H1 (cell line): ENCODE results near the gene TMEM223. TPM values are rescaled to one million over a fixed set of nuclear protein-coding genes. Genes with fewer than 3 reads are reported as not detected.

Source experiments
- CTCF ChIA-PET: fragments of 300-600 bp; sonication (Branson Sonifier 250); formaldehyde crosslinking; loops from one replicate; lab custom pipeline; 2021; ENCODE audit not compliant: partially characterized antibody; lab: Charles Lee
- POLR2A ChIA-PET: fragments of 300-600 bp; sonication (Branson Sonifier 250); formaldehyde crosslinking; loops from one replicate; lab custom pipeline; 2021; ENCODE audit warnings: inconsistent platforms; ENCODE audit not compliant: partially characterized antibody; lab: Charles Lee
- DNase-seq, 2 experiments: peaks; one replicate each; pipeline versions ENCODE4 v3.0.0 to v3.0.0-alpha.2; 2010 to 2022; ENCODE audit warnings: low spot score in 2 of 2, low read depth in 1 of 2, mixed read lengths in 1 of 2
- FAIRE-seq: peaks from 2 replicates; lab custom pipeline; 2011; peaks lifted over from hg19 to GRCh38; lab: Jason Lieb, UNC
- H2AFZ ChIP-seq: 2 replicates; pipeline ENCODE4 v1.8.1; 2012; ENCODE audit warnings: low read length, inconsistent platforms
- H2AK5ac ChIP-seq: 2 replicates; pipeline ENCODE4 v1.6.1; 2013; ENCODE audit warnings: low read depth, low read length
- H2BK120ac ChIP-seq: replicated peaks from 2 replicates; pipeline ENCODE3; 2013; ENCODE audit warnings: low read depth, low read length, inconsistent platforms
- H2BK12ac ChIP-seq: 2 replicates; pipeline ENCODE4 v1.6.1; 2013; ENCODE audit warnings: low read depth, low read length
- H2BK15ac ChIP-seq: 2 replicates; pipeline ENCODE4 v1.6.1; 2013; ENCODE audit warnings: low read length
- H2BK20ac ChIP-seq: 2 replicates; pipeline ENCODE4 v1.6.1; 2013; ENCODE audit warnings: low read length
- H2BK5ac ChIP-seq: 2 replicates; pipeline ENCODE4 v1.6.1; 2013; ENCODE audit warnings: low read depth, low read length
- H3K14ac ChIP-seq: 2 replicates; pipeline ENCODE4 v1.6.1; 2013; ENCODE audit warnings: inconsistent platforms; ENCODE audit not compliant: insufficient read length
- H3K18ac ChIP-seq: 2 replicates; pipeline ENCODE4 v1.6.1; 2013; ENCODE audit warnings: low read length; ENCODE audit errors: extremely low read depth
- H3K23ac ChIP-seq: 2 replicates; pipeline ENCODE4 v1.6.1; 2013; ENCODE audit warnings: inconsistent platforms; ENCODE audit not compliant: insufficient read length
- H3K23me2 ChIP-seq: 2 replicates; pipeline ENCODE4 v1.6.1; 2013; ENCODE audit warnings: low read depth, low read length
- H3K27ac ChIP-seq: 2 replicates; pipeline ENCODE4 v1.6.1; 2011; ENCODE audit warnings: low read depth, low read length, inconsistent platforms
- H3K27me3 ChIP-seq, 4 experiments: replicated peaks in 1 of 4; 1 replicate in 1 of 4; 2 replicates in 3 of 4; pipeline versions ENCODE4 v1.6.1 to v1.8.1; 2011 to 2013; ENCODE audit warnings: low read length in 3 of 4, mild to moderate bottlenecking in 3 of 4, inconsistent platforms in 2 of 4, mixed read lengths in 2 of 4, moderate library complexity in 1 of 4; ENCODE audit not compliant: control insufficient read depth in 3 of 4, insufficient read depth in 3 of 4; ENCODE audit errors: extremely low read depth in 1 of 4
- H3K36me3 ChIP-seq, 4 experiments: 2 replicates each; pipeline versions ENCODE4 v1.6.1 to v1.8.1; 2011 to 2013; ENCODE audit warnings: mild to moderate bottlenecking in 4 of 4, low read length in 3 of 4, moderate library complexity in 2 of 4, control low read depth in 1 of 4, inconsistent platforms in 1 of 4; ENCODE audit not compliant: insufficient read depth in 4 of 4, control insufficient read depth in 2 of 4
- H3K4ac ChIP-seq: replicated peaks from 2 replicates; pipeline ENCODE3; 2013; ENCODE audit warnings: low read length, low read depth, mixed read lengths, inconsistent platforms; ENCODE audit not compliant: insufficient read length
- H3K4me1 ChIP-seq, 4 experiments: replicated peaks in 1 of 4; 1 replicate in 1 of 4; 2 replicates in 3 of 4; pipeline versions ENCODE4 v1.6.1 to v1.8.1; 2011 to 2013; ENCODE audit warnings: low read length in 3 of 4, inconsistent platforms in 2 of 4, mixed read lengths in 1 of 4; ENCODE audit not compliant: insufficient read depth in 4 of 4, control insufficient read depth in 3 of 4
- H3K4me2 ChIP-seq, 2 experiments: 2 replicates each; pipeline versions ENCODE4 v1.6.1 to v1.8.1; 2011 to 2013; ENCODE audit warnings: low read depth in 2 of 2, low read length in 2 of 2, control low read depth in 1 of 2, inconsistent platforms in 1 of 2, mild to moderate bottlenecking in 1 of 2; ENCODE audit not compliant: insufficient read depth in 1 of 2
- H3K4me3 ChIP-seq, 4 experiments: fragments of 200-600, 300-600 bp in 1 of 4; sonication (generic), shearing (Covaris generic), sonication (Bioruptor Twin) in 1 of 4; 2 replicates each; pipeline versions ENCODE4 v1.5.1 to v1.8.1; 2011 to 2016; ENCODE audit warnings: low read length in 4 of 4, low read depth in 3 of 4, control low read depth in 2 of 4, inconsistent platforms in 2 of 4, mild to moderate bottlenecking in 2 of 4, mixed read lengths in 1 of 4, moderate library complexity in 1 of 4; ENCODE audit not compliant: insufficient read depth in 2 of 4; ENCODE audit errors: extremely low read depth in 1 of 4
- H3K56ac ChIP-seq: replicated peaks from 2 replicates; pipeline ENCODE3; 2013; ENCODE audit warnings: low read depth, mild to moderate bottlenecking, mixed read lengths, low read length, inconsistent platforms; ENCODE audit not compliant: insufficient read length
- H3K79me1 ChIP-seq: 2 replicates; pipeline ENCODE4 v1.6.1; 2013; ENCODE audit warnings: low read depth, low read length, control low read depth
- H3K79me2 ChIP-seq, 2 experiments: 2 replicates each; pipeline versions ENCODE4 v1.6.1 to v1.8.1; 2012 to 2013; ENCODE audit warnings: low read length in 2 of 2, mild to moderate bottlenecking in 2 of 2, inconsistent platforms in 1 of 2; ENCODE audit not compliant: insufficient read depth in 2 of 2, control insufficient read depth in 1 of 2
- H3K9ac ChIP-seq, 4 experiments: replicated peaks in 1 of 4; 1 replicate in 1 of 4; 2 replicates in 3 of 4; pipeline versions ENCODE4 v1.6.1 to v1.8.1; 2011 to 2013; ENCODE audit warnings: low read depth in 3 of 4, low read length in 3 of 4, control low read depth in 2 of 4, mild to moderate bottlenecking in 2 of 4, moderate library complexity in 2 of 4, inconsistent platforms in 1 of 4; ENCODE audit errors: extremely low read depth in 1 of 4
- H3K9me3 ChIP-seq, 2 experiments: 2 replicates each; pipeline versions ENCODE4 v1.6.1 to v1.8.1; 2012 to 2013; ENCODE audit warnings: mild to moderate bottlenecking in 2 of 2, moderate library complexity in 2 of 2, control low read depth in 1 of 2, inconsistent platforms in 1 of 2, low read depth in 1 of 2, low read length in 1 of 2, mixed read lengths in 1 of 2; ENCODE audit not compliant: insufficient read depth in 2 of 2
- H4K20me1 ChIP-seq, 2 experiments: replicated peaks in 1 of 2; 2 replicates each; pipeline versions ENCODE3 to v1.8.1; 2011 to 2013; ENCODE audit warnings: inconsistent platforms in 2 of 2, low read length in 2 of 2, mild to moderate bottlenecking in 1 of 2; ENCODE audit not compliant: insufficient read depth in 2 of 2, control insufficient read depth in 1 of 2
- H4K5ac ChIP-seq: 2 replicates; pipeline ENCODE4 v1.6.1; 2013; ENCODE audit warnings: low read length, low read depth, mixed read lengths, inconsistent platforms; ENCODE audit not compliant: insufficient read length
- H4K8ac ChIP-seq: 2 replicates; pipeline ENCODE4 v1.8.0; 2013; ENCODE audit warnings: mild to moderate bottlenecking, moderate library complexity, low read length, inconsistent platforms; ENCODE audit not compliant: insufficient read depth; ENCODE audit errors: extremely low read depth
- H4K91ac ChIP-seq: replicated peaks from 2 replicates; pipeline ENCODE3; 2013; ENCODE audit warnings: low read length, mixed read lengths, inconsistent platforms; ENCODE audit not compliant: insufficient read length
- POLR2A ChIP-seq, 2 experiments: IDR thresholded peaks; 1 replicate in 1 of 2; 2 replicates in 1 of 2; pipeline ENCODE4 v1.6.1; 2011; ENCODE audit warnings: low read depth in 2 of 2, low read length in 2 of 2, mild to moderate bottlenecking in 2 of 2; ENCODE audit errors: control extremely low read depth in 1 of 2
- RXRA ChIP-seq: IDR thresholded peaks from 2 replicates; pipeline ENCODE4 v1.6.1; 2011; ENCODE audit warnings: low read depth, mild to moderate bottlenecking, low read length, moderate library complexity; ENCODE audit not compliant: insufficient read depth
- TEAD4 ChIP-seq: IDR thresholded peaks from 2 replicates; pipeline ENCODE4 v1.6.1; 2012; ENCODE audit warnings: low read depth, low read length, inconsistent platforms, mixed read lengths
- WGBS, 2 experiments: shearing (Covaris generic) in 1 of 2; methylation state at CpG; one replicate each; pipeline versions ENCODE4 v1.1.6 to v1.1.7; 2013 to 2015; ENCODE audit warnings: low lambda C conversion rate in 2 of 2, mixed read lengths in 2 of 2, inconsistent platforms in 1 of 2, low coverage in 1 of 2, missing lambda C conversion rate in 1 of 2; ENCODE audit not compliant: insufficient replicate concordance in 2 of 2, insufficient coverage in 1 of 2, insufficient read length in 1 of 2; ENCODE audit errors: extremely low coverage in 1 of 2, missing lambda C conversion rate in 1 of 2; 5-methylcytosine and 5-hydroxymethylcytosine counted together
- polyA plus RNA-seq, 7 experiments: library from polyadenylated mRNA; depleted of rRNA in 3 of 7; stranded (reverse) in 5 of 7; unstranded in 2 of 7; fragments of >200 nt in 5 of 7; fragments of 200-250 nt in 2 of 7; gene quantifications; 1 replicate in 5 of 7; 2 replicates in 1 of 7; 4 replicates in 1 of 7; pipeline versions ENCODE4 v1.2.1 to v1.2.3, GENCODE V29; 2011 to 2013; ENCODE audit warnings: missing spikeins in 2 of 7, mixed read lengths in 2 of 7
- total RNA-seq: library from RNA; stranded (reverse); fragmentation: NEBNext Ultra II Directional; extraction: Animal tissue kit (Norgen Biotek cat#: 25700); gene quantifications from 2 replicates; pipeline ENCODE4 v1.2.1, GENCODE V29; 2021

Gene TMEM223
- total and polyA plus RNA-seq, 2 of the 8 experiments (the other 6 are each of a cell fraction or from before 2014, with no cell fraction given), result 22.9 to 64.1 TPM

DNA sequence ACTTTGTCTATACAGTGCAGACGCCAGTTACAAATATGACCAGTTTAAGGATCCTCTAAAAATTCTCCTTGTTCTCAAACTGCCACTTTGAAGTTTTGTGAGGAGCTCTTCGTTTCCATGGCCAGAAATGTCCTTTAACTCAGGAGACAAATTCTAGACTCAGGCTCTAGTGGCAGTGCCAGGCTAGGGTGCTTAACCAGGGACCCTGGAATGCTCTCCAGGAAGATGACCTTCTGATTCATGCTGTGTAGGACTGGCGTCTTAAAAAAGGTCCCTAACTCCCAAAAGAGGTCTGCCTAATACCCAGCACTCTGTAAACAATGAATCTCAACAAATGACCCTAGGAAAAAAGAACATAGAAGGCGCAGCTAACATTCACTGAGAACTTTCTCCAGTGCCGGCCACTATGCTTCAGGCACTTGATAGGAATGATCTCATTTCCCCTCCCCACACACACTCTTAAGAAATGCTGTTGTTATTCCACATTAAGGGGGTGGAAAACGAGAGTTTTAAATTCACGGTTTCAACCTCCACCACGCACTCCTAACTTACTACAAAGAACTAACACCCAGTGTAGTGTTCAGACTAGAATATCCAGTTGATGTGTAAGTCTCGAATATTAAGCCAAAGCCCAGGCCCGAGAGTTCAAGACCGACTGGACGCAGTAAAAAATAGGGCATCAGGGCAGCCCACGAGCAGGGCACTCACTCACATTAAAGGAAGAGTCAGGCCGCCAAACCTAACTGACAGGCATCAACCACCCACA lies 12.7 kb upstream of the TMEM223 start:
- H2BK15ac ChIP-seq, result no peak overlapping the region
- ChIA-PET POLR2A (interaction anchor here (0.6 to 10.0 kb wide), 28 partner anchors 8 to 1506 kb away, joined by 3 to 251 read pairs (median 5); partner anchors contain the start of genes BSCL2, C11orf98, CSKMT and GNG3), CTCF (interaction anchor here (0.6 to 1.7 kb wide), 5 partner anchors 9 to 218 kb away, joined by 3 to 6 read pairs (median 3); partner anchors contain the start of gene ZBTB3)
- no peak overlapping the region for H2BK5ac ChIP-seq
- H3K4me3 ChIP-seq, result peak overlapping the region; percentile 66 to 85 (median 81)
- WGBS, 2 experiments, result 25% methylated on average over 14 of the region's 14 CpGs; no CpG with 5 or more reads in 1 of the 2 experiments
- DNase-seq, result no peak
- no peak overlapping the region for H3K56ac ChIP-seq
- no peak overlapping the region for H2BK20ac ChIP-seq
- H3K79me2 ChIP-seq, result peaks cover 5 to 18% of the 10 kb centered on the region in 2 experiments; a peak in 3 of 4 replicates
- peak overlapping the region in 3 of 4 experiments; percentile 77 to 84 (median 79); a peak in 6 of 7 replicates for H3K9ac ChIP-seq
- H3K4me1 ChIP-seq, result peaks cover 0 to 5% (median under 1%) of the 10 kb centered on the region in 4 experiments; a peak in 1 of 7 replicates
- no peak for FAIRE-seq
- H2AFZ ChIP-seq, result no peak overlapping the region
- no peak overlapping the region for H2AK5ac ChIP-seq
- no peak for TF ChIP-seq RXRA
- peak in 1 of 2 experiments; percentile 28; a peak in 1 of 3 replicates for TF ChIP-seq POLR2A (IDR thresholded peaks at IDR 0.05; ENCODE audit: control extremely low read depth in 1 of 2, low read depth in 2 of 2, low read length in 2 of 2)
- TF ChIP-seq TEAD4, result no peak
- peaks cover 6% of the 10 kb centered on the region; the same call in 1 of the 2 replicates for H3K79me1 ChIP-seq
- no peak overlapping the region for H2BK120ac ChIP-seq
- peaks cover 18 to 35% (median 28%) of the 10 kb centered on the region in 4 experiments for H3K36me3 ChIP-seq
- H3K14ac ChIP-seq, result no peak overlapping the region
- H3K4ac ChIP-seq, result no peak overlapping the region
- no peak overlapping the region for H4K5ac ChIP-seq
- no peak overlapping the region for H3K18ac ChIP-seq
- no peaks in the 10 kb centered on the region for H3K9me3 ChIP-seq
- no peak overlapping the region for H4K8ac ChIP-seq
- H2BK12ac ChIP-seq, result no peak overlapping the region
- H3K27me3 ChIP-seq, result no peaks in the 10 kb centered on the region
- peaks cover 2 to 3% of the 10 kb centered on the region in 2 experiments for H4K20me1 ChIP-seq
- H3K23me2 ChIP-seq, result peaks cover 4% of the 10 kb centered on the region; the same call in 1 of the 2 replicates
- H3K27ac ChIP-seq, result 0 out of 2 replicates have a peak overlapping the region, but pooled peaks have one; percentile 23
- H3K23ac ChIP-seq, result no peak overlapping the region
- H4K91ac ChIP-seq, result no peak overlapping the region
- H3K4me2 ChIP-seq, result peak overlapping the region; percentile 81 to 93
